ENCODE data around the gene COG7.

GRCh38 chr16:23353440-23353839 lies 99.5 kb downstream of the COG7 start:
- TF ChIP-seq, protein P1, sequence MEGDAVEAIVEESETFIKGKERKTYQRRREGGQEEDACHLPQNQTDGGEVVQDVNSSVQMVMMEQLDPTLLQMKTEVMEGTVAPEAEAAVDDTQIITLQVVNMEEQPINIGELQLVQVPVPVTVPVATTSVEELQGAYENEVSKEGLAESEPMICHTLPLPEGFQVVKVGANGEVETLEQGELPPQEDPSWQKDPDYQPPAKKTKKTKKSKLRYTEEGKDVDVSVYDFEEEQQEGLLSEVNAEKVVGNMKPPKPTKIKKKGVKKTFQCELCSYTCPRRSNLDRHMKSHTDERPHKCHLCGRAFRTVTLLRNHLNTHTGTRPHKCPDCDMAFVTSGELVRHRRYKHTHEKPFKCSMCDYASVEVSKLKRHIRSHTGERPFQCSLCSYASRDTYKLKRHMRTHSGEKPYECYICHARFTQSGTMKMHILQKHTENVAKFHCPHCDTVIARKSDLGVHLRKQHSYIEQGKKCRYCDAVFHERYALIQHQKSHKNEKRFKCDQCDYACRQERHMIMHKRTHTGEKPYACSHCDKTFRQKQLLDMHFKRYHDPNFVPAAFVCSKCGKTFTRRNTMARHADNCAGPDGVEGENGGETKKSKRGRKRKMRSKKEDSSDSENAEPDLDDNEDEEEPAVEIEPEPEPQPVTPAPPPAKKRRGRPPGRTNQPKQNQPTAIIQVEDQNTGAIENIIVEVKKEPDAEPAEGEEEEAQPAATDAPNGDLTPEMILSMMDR (conservative IDR thresholded peaks at IDR 0.05; ENCODE audit: low read length): no peak
- TF ChIP-seq EZH2phosphoT487 (IDR thresholded peaks at IDR 0.05; ENCODE audit: borderline replicate concordance): no peak

Measured in Loucy (cell line).